A673 (cell line): ENCODE data around the gene SLC39A6. TPM values are rescaled to one million over a fixed set of nuclear protein-coding genes. Genes with fewer than 3 reads are reported as not detected.

Experiments
- BruUV-seq: library from RNA; stranded (reverse); fragments of 400-500 nt; replicated peaks from 2 replicates; lab custom pipeline; 2021; lab: Mats Ljungman, UMichigan
- CTCF ChIA-PET: fragments of 300-600 bp; sonication (Branson Sonifier 250); formaldehyde crosslinking; loops from one replicate; lab custom pipeline; 2022; ENCODE audit warnings: antibody characterized with exemption; lab: Charles Lee
- POLR2A ChIA-PET: fragments of 300-600 bp; sonication (Branson Sonifier 250); formaldehyde crosslinking; loops from one replicate; lab custom pipeline; 2022; ENCODE audit warnings: antibody characterized with exemption; ENCODE audit not compliant: low non-redundant PET; lab: Charles Lee
- DNase-seq: peaks from one replicate; pipeline ENCODE4 v3.0.0-alpha.2; 2015; ENCODE audit warnings: low spot score
- H3K27ac ChIP-seq: fragments of 200-600 bp; sonication (generic); 2 replicates; pipeline ENCODE4 v1.5.1; 2016; ENCODE audit warnings: mixed run types, low read depth, mild to moderate bottlenecking, mixed read lengths, antibody characterized with exemption, low read length; ENCODE audit not compliant: poor library complexity, severe bottlenecking
- H3K27me3 ChIP-seq: fragments of 200-600 bp; sonication (generic); replicated peaks from 2 replicates; pipeline ENCODE4 v1.6.1; 2017; ENCODE audit warnings: mixed run types, low read depth, mild to moderate bottlenecking, mixed read lengths, antibody characterized with exemption, low read length; ENCODE audit not compliant: insufficient read depth, poor library complexity
- H3K36me3 ChIP-seq: fragments of 200-600 bp; sonication (generic); 2 replicates; pipeline ENCODE4 v1.6.1; 2016; ENCODE audit warnings: mixed run types, mild to moderate bottlenecking, mixed read lengths, antibody characterized with exemption, low read length; ENCODE audit not compliant: insufficient read depth, poor library complexity, severe bottlenecking
- H3K4me1 ChIP-seq: fragments of 200-600 bp; sonication (generic); 2 replicates; pipeline ENCODE4 v1.6.1; 2017; ENCODE audit warnings: mixed run types, mild to moderate bottlenecking, mixed read lengths, antibody characterized with exemption, low read length; ENCODE audit not compliant: insufficient read depth, poor library complexity, severe bottlenecking
- H3K4me3 ChIP-seq: fragments of 200-600 bp; sonication (generic); 2 replicates; pipeline ENCODE4 v1.5.1; 2016; ENCODE audit warnings: low read depth, mixed run types, mild to moderate bottlenecking, mixed read lengths, low read length; ENCODE audit not compliant: poor library complexity, severe bottlenecking
- H3K9me3 ChIP-seq: fragments of 200-600 bp; sonication (generic); 2 replicates; pipeline ENCODE4 v1.6.1; 2016; ENCODE audit warnings: mixed run types, low read depth, mild to moderate bottlenecking, mixed read lengths, antibody characterized with exemption, low read length; ENCODE audit not compliant: poor library complexity, severe bottlenecking
- EZH2 ChIP-seq: fragments of 200-600 bp; sonication (generic); IDR thresholded peaks from 2 replicates; pipeline ENCODE4 v1.6.1; 2017; ENCODE audit warnings: borderline replicate concordance, low read depth, mild to moderate bottlenecking, mixed read lengths, antibody characterized with exemption, low read length; ENCODE audit not compliant: poor library complexity, severe bottlenecking
- intact Hi-C: fragments of 100-400 bp; cut with micrococcal nuclease; formaldehyde crosslinking; loops from one replicate; pipeline ENCODE4 v1.10.0; 2022; ENCODE audit not compliant: unreplicated experiment
- total RNA-seq: library from RNA; stranded (reverse); gene quantifications from 2 replicates; pipeline ENCODE4 v1.2.3, GENCODE V29; 2021
- TF ChIP-seq, protein P1 (sequence below): fragments of 300-800, 200-600 bp; sonication (generic); conservative IDR thresholded peaks from 2 replicates; pipeline ENCODE4 v1.5.1; 2017; ENCODE audit warnings: low read depth, mild to moderate bottlenecking, antibody characterized with exemption, low read length, moderate library complexity, mixed read lengths

Gene SLC39A6
- total RNA-seq, 1 experiment from 2014 or later = 70.7 TPM

DNA sequence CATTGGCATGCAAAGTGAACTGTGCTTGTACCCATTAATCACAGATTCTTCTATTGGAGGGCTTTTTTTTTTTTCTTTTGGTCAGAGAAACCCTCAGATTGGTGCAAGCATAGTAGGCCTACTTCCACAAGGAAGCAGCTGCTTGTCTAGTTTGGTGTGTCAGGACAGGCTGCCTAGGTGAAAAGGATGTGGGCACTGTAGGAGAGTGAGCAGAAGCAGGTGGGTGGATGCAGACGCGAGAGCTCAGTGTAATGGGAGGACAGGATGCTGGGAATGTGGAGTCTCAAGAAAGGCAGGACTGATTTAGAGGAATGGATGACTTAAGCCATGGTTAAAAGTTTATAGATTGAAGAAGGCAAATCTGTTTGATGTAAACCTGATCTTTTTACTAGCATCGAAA is 3.6 kb upstream of the SLC39A6 start:
- Histone ChIP-seq H3K4me3 (no peak overlapping the region), H3K27me3 (no peaks in the 10 kb centered on the region), H3K9me3 (no peaks in the 10 kb centered on the region), H3K4me1 (peaks cover 9% of the 10 kb centered on the region), H3K27ac (no peak overlapping the region), H3K36me3 (peaks cover 23% of the 10 kb centered on the region)
- CTCF ChIA-PET = no interaction called here
- intact Hi-C loops = no loop called here
- POLR2A ChIA-PET = no interaction called here
- TF ChIP-seq, protein P1, sequence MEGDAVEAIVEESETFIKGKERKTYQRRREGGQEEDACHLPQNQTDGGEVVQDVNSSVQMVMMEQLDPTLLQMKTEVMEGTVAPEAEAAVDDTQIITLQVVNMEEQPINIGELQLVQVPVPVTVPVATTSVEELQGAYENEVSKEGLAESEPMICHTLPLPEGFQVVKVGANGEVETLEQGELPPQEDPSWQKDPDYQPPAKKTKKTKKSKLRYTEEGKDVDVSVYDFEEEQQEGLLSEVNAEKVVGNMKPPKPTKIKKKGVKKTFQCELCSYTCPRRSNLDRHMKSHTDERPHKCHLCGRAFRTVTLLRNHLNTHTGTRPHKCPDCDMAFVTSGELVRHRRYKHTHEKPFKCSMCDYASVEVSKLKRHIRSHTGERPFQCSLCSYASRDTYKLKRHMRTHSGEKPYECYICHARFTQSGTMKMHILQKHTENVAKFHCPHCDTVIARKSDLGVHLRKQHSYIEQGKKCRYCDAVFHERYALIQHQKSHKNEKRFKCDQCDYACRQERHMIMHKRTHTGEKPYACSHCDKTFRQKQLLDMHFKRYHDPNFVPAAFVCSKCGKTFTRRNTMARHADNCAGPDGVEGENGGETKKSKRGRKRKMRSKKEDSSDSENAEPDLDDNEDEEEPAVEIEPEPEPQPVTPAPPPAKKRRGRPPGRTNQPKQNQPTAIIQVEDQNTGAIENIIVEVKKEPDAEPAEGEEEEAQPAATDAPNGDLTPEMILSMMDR = no peak
- no peak for TF ChIP-seq EZH2
- BruUV-seq = no TSS peak
- no peak for DNase-seq

DNA sequence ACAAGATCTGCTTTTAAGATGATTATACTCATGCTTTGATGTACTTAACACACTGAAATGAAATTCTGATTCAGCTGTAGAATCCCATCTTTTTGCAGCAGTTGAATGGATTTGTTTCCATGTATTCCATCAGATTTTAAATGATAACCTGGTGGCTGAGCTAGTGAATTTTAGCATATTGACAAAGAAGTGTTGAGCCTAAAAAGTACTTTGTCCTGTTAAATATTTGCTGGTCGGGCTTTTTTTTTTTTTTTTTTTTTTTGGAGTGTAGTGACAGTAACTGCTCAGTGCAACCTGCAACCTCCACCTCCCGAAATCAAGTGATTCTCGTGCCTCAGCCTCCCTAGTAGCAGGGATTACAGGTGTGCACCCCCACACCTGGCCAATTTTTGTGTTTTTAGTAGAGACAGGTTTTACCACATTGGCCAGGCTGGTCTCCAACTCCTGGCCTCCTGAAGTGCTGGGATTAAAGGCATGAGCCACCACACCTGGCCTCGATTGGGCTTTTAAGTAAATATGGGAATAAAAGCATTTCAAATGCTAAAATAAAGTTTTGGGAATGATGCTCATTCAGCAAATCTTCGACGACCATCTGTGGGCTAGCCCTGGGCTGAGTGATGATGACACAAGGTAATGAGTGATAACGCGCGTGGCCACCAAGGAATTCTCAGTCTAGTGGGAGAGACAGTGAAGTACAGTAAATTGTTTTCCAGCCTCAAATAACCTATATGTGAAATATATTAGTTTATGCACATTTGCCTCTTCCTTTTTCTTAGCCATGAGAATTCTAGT is 2.7 kb upstream of the SLC39A6 start:
- CTCF ChIA-PET = no interaction called here
- BruUV-seq = no TSS peak
- POLR2A ChIA-PET = no interaction called here
- TF ChIP-seq, protein P1 = no peak
- TF ChIP-seq EZH2 = no peak
- intact Hi-C loops = no loop called here
- DNase-seq = no peak
- Histone ChIP-seq H3K9me3 (no peaks in the 10 kb centered on the region), H3K4me1 (peaks cover 9% of the 10 kb centered on the region), H3K27ac (no peak overlapping the region), H3K27me3 (no peaks in the 10 kb centered on the region), H3K4me3 (no peak overlapping the region), H3K36me3 (peaks cover 14% of the 10 kb centered on the region)

DNA sequence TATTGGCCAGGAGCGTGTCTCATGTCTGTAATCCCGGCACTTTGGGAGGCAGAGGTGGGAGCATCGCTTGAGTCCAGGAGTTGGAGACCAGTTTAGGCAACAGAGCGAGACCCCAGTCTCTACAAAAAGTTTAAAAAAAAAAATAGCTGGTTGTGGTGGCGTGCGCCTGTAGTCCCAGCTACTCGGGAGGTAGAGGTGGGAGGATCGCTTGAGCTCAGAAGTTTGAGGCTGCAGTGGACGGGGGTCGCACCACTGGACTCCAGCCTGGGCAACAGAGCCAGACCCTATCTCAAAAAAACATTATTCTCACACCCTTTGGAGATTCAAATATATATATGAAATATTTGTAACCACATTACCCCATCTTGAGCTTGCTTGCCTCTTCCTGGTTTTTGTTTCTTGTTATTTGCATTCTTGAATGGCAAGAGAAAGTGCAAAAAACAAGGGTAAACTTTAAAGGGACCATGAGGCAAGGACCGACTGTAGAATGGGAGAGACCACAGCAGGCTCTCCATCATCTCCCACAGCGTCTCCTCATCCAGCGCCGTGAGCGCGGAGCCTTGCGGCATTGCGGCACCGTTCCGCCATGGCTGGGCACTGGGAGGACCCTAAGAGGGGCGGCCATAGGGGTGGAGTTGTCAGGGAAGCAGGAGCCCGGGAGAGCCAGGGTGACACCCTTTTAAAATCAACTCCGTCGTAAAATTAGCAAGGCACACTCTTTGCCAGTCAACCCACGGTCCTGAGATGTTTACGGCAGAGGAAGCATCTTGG is 1.9 kb upstream of the SLC39A6 start:
- peaks cover 9% of the 10 kb centered on the region for H3K4me1 ChIP-seq
- no TSS peak for BruUV-seq
- no peaks in the 10 kb centered on the region for H3K9me3 ChIP-seq
- peaks cover 6% of the 10 kb centered on the region for H3K36me3 ChIP-seq
- no peak for TF ChIP-seq EZH2
- TF ChIP-seq, protein P1 = no peak
- ChIA-PET CTCF (no interaction called here), POLR2A (interaction anchor here (0.6 kb wide), 1 partner anchor 291 kb away, joined by 3 read pairs; no protein-coding TSS in a partner anchor)
- peak overlapping the region; percentile 83 for H3K4me3 ChIP-seq
- DNase-seq = no peak
- intact Hi-C loops = no loop called here
- no peak overlapping the region for H3K27ac ChIP-seq
- H3K27me3 ChIP-seq = no peaks in the 10 kb centered on the region
